ENCODE data around the gene GRIN1. TPM values are rescaled to one million over a fixed set of nuclear protein-coding genes. Genes with fewer than 3 reads are reported as not detected.
A peak's percentile ranks its signal among the peaks of the same experiment; 100 is the strongest.

Gene GRIN1
- total and polyA plus RNA-seq, 2 of the 13 experiments (the other 11 are each of a cell fraction or from before 2014, with no cell fraction given), result 0.13 TPM; not detected in 1

GRCh38 chr9:137194909-137195308, 56.0 kb downstream of the GRIN1 start:
- H3K27me3 ChIP-seq (ENCODE audit: control insufficient read depth in 1 of 2, insufficient read depth in 2 of 2, low read length in 2 of 2), result no peaks in the 10 kb centered on the region
- H2AFZ ChIP-seq (ENCODE audit: low read length), result no peak overlapping the region
- ChIA-PET CTCF (ENCODE audit: low intra/inter-chr PET ratio, low total read pairs) (no interaction called here), POLR2A (interaction anchor here (1.0 to 1.4 kb wide), 2 partner anchors 42 to 65 kb away, joined by 3 read pairs; no protein-coding TSS in a partner anchor)
- peak overlapping the region; percentile 3; the same call in 1 of the 2 replicates for H3K9ac ChIP-seq (ENCODE audit: insufficient read depth, low read depth, low read length)
- H3K4me1 ChIP-seq (ENCODE audit: insufficient read depth, low read length), result peaks cover 52% of the 10 kb centered on the region
- H4K20me1 ChIP-seq (ENCODE audit: insufficient read depth, low read length), result no peaks in the 10 kb centered on the region; the same call in 1 of the 2 replicates
- FAIRE-seq (no peak), ATAC-seq (no peak), DNase-seq (ENCODE audit: low spot score) (no peak)
- WGBS (ENCODE audit: low lambda C conversion rate), result 58% methylated on average over 6 of the region's 10 CpGs
- peak overlapping the region; percentile 90; the same call in 1 of the 2 replicates for H3K4me2 ChIP-seq (ENCODE audit: low read depth, low read length)
- peak overlapping the region in 1 of 3 experiments; percentile 57; a peak in 2 of 6 replicates for H3K4me3 ChIP-seq (replicated peaks in 1 of 3; ENCODE audit: insufficient read depth in 1 of 3, low read depth in 2 of 3, low read length in 3 of 3)
- no TSS peak for BruUV-seq (replicated peaks)
- in situ Hi-C loops (cut with HindIII; ENCODE audit: extremely low pct_ligation_motif_present, low pct_unique_long_range_greater_than_20kb) (no loop called here), intact Hi-C loops (cut with micrococcal nuclease; ENCODE audit: unreplicated experiment) (no loop called here)
- TF ChIP-seq EEA1 (CRISPR knock-in tag; IDR thresholded peaks at IDR 0.05; ENCODE audit: borderline replicate concordance) (no peak), AGO2 (optimal IDR thresholded peaks at IDR 0.05; ENCODE audit: low read depth, low read length) (peak; percentile 16)
- H3K79me2 ChIP-seq (ENCODE audit: insufficient read depth, low read length), result peaks cover 48% of the 10 kb centered on the region
- no peak overlapping the region for H3K27ac ChIP-seq (ENCODE audit: extremely low read length, insufficient read depth, low read length)
- H3K9me3 ChIP-seq (ENCODE audit: low read length), result no peaks in the 10 kb centered on the region
- peaks cover 8 to 14% of the 10 kb centered on the region in 2 experiments; a peak in 3 of 5 replicates for H3K36me3 ChIP-seq (replicated peaks in 1 of 2; ENCODE audit: control insufficient read depth in 1 of 2, insufficient read depth in 2 of 2, low read length in 2 of 2)

GRCh38 chr9:137195525-137196220, 56.7 kb downstream of the GRIN1 start:
- DNase-seq (ENCODE audit: low spot score) (no peak), FAIRE-seq (no peak), ATAC-seq (no peak; the same call in 1 of the 3 replicates)
- no peaks in the 10 kb centered on the region for H3K27me3 ChIP-seq (ENCODE audit: control insufficient read depth in 1 of 2, insufficient read depth in 2 of 2, low read length in 2 of 2)
- peak overlapping the region; percentile 3; the same call in 1 of the 2 replicates for H3K9ac ChIP-seq (ENCODE audit: insufficient read depth, low read depth, low read length)
- CTCF ChIA-PET (ENCODE audit: low intra/inter-chr PET ratio, low total read pairs), result no interaction called here
- peaks cover 46% of the 10 kb centered on the region for H3K4me1 ChIP-seq (ENCODE audit: insufficient read depth, low read length)
- intact Hi-C loops (cut with micrococcal nuclease; ENCODE audit: unreplicated experiment), result no loop called here
- H3K4me3 ChIP-seq (replicated peaks in 1 of 3; ENCODE audit: insufficient read depth in 1 of 3, low read depth in 2 of 3, low read length in 3 of 3), result peak overlapping the region in 1 of 3 experiments; percentile 57; a peak in 3 of 6 replicates
- in situ Hi-C loops (cut with HindIII; ENCODE audit: extremely low pct_ligation_motif_present, low pct_unique_long_range_greater_than_20kb), result no loop called here
- no peaks in the 10 kb centered on the region for H3K9me3 ChIP-seq (ENCODE audit: low read length)
- peaks cover 48% of the 10 kb centered on the region for H3K79me2 ChIP-seq (ENCODE audit: insufficient read depth, low read length)
- POLR2A ChIA-PET, result interaction anchor here (0.9 to 1.4 kb wide), 5 partner anchors 14 to 68 kb away, joined by 3 to 4 read pairs (median 3); partner anchors contain the start of gene RNF224
- peaks cover 6 to 11% of the 10 kb centered on the region in 2 experiments; a peak in 2 of 5 replicates for H3K36me3 ChIP-seq (replicated peaks in 1 of 2; ENCODE audit: control insufficient read depth in 1 of 2, insufficient read depth in 2 of 2, low read length in 2 of 2)
- peak overlapping the region; percentile 17 for H3K27ac ChIP-seq (ENCODE audit: extremely low read length, insufficient read depth, low read length)
- H2AFZ ChIP-seq (ENCODE audit: low read length), result no peak overlapping the region
- peak overlapping the region; percentile 90 for H3K4me2 ChIP-seq (ENCODE audit: low read depth, low read length)
- no peaks in the 10 kb centered on the region; the same call in 1 of the 2 replicates for H4K20me1 ChIP-seq (ENCODE audit: insufficient read depth, low read length)
- WGBS (ENCODE audit: low lambda C conversion rate), result 30% methylated on average over 7 of the region's 21 CpGs
- BruUV-seq (replicated peaks), result no TSS peak
- no peak for TF ChIP-seq EZH2 (conservative IDR thresholded peaks at IDR 0.05; ENCODE audit: low read depth, low read length)
- TF ChIP-seq KDM1A (CRISPR knock-in tag; IDR thresholded peaks at IDR 0.05), result 0 out of 2 replicates have a peak, but pooled peaks have one; percentile 45
- TF ChIP-seq ZNF639 (CRISPR knock-in tag; conservative IDR thresholded peaks at IDR 0.05), result no peak
- TF ChIP-seq FOXP1 (IDR thresholded peaks at IDR 0.05), result no peak
- no peak for TF ChIP-seq FOXP1 (CRISPR knock-in tag; IDR thresholded peaks at IDR 0.05)
- TF ChIP-seq, protein P1, sequence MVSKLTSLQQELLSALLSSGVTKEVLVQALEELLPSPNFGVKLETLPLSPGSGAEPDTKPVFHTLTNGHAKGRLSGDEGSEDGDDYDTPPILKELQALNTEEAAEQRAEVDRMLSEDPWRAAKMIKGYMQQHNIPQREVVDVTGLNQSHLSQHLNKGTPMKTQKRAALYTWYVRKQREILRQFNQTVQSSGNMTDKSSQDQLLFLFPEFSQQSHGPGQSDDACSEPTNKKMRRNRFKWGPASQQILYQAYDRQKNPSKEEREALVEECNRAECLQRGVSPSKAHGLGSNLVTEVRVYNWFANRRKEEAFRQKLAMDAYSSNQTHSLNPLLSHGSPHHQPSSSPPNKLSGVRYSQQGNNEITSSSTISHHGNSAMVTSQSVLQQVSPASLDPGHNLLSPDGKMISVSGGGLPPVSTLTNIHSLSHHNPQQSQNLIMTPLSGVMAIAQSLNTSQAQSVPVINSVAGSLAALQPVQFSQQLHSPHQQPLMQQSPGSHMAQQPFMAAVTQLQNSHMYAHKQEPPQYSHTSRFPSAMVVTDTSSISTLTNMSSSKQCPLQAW (CRISPR knock-in tag; IDR thresholded peaks at IDR 0.05), result no peak
- TF ChIP-seq MYNN (CRISPR knock-in tag; IDR thresholded peaks at IDR 0.05; ENCODE audit: low read depth), result no peak
- peak; percentile 59; the same call in 1 of the 2 replicates for TF ChIP-seq RXRB (CRISPR knock-in tag; IDR thresholded peaks at IDR 0.05; ENCODE audit: borderline replicate concordance)
- no peak for TF ChIP-seq BRCA1 (CRISPR knock-in tag; IDR thresholded peaks at IDR 0.05)
- 0 out of 2 replicates have a peak, but pooled peaks have one; percentile 33 for TF ChIP-seq ETV5 (CRISPR knock-in tag; IDR thresholded peaks at IDR 0.05; ENCODE audit: borderline replicate concordance)
- TF ChIP-seq, protein P2, sequence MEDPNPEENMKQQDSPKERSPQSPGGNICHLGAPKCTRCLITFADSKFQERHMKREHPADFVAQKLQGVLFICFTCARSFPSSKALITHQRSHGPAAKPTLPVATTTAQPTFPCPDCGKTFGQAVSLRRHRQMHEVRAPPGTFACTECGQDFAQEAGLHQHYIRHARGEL (CRISPR knock-in tag; IDR thresholded peaks at IDR 0.05), result no peak
- TF ChIP-seq ZNF564 (CRISPR knock-in tag; IDR thresholded peaks at IDR 0.05), result no peak
- no peak for TF ChIP-seq ZNF430 (CRISPR knock-in tag; IDR thresholded peaks at IDR 0.05)

Measured in HepG2 (cell line).